ENCODE data around the gene NAV2.

The NAV2 gene

GRCh38 chr11:19686234-19686633 lies 26.4 kb upstream of the NAV2 start:
- DNase-seq = no peak

GRCh38 chr11:19687392-19687791 lies 25.2 kb upstream of the NAV2 start:
- DNase-seq = no peak

GRCh38 chr11:19689281-19690000 lies 23.2 kb upstream of the NAV2 start:
- DNase-seq = no peak

GRCh38 chr11:19690885-19691284 lies 21.8 kb upstream of the NAV2 start:
- DNase-seq = no peak

GRCh38 chr11:19691815-19692500 lies 20.7 kb upstream of the NAV2 start:
- DNase-seq = no peak

- no peak for DNase-seq
These were observed 19.5 kb upstream of the NAV2 start for GRCh38 chr11:19693146-19693545.

GRCh38 chr11:19694796-19695345 lies 17.8 kb upstream of the NAV2 start:
- no peak for DNase-seq

- DNase-seq = no peak
These were observed 16.6 kb upstream of the NAV2 start for GRCh38 chr11:19696073-19696472.

- DNase-seq = no peak
These were observed 15.7 kb upstream of the NAV2 start for GRCh38 chr11:19696904-19697303.

GRCh38 chr11:19697721-19698121 lies 14.9 kb upstream of the NAV2 start:
- no peak for DNase-seq

- no peak for DNase-seq
These were observed 13.9 kb upstream of the NAV2 start for GRCh38 chr11:19698493-19699292.

- DNase-seq = no peak
These were observed 11.2 kb upstream of the NAV2 start for GRCh38 chr11:19701421-19701820.

GRCh38 chr11:19702620-19703019 lies 10.0 kb upstream of the NAV2 start:
- DNase-seq = no peak

- no peak for DNase-seq
These were observed 9.4 kb upstream of the NAV2 start for GRCh38 chr11:19703211-19703610.

- no peak for DNase-seq
These were observed 8.4 kb upstream of the NAV2 start for GRCh38 chr11:19704213-19704612.

GRCh38 chr11:19705936-19706335 lies 6.7 kb upstream of the NAV2 start:
- DNase-seq = no peak

GRCh38 chr11:19711911-19712280 lies 741 bp upstream of the NAV2 start:
- DNase-seq = no peak

- no peak for DNase-seq
These were observed 772 bp downstream of the NAV2 start for GRCh38 chr11:19713196-19714021.

GRCh38 chr11:19714022-19714386 lies 1.4 kb downstream of the NAV2 start:
- no peak for DNase-seq

- DNase-seq = no peak
These were observed 2.0 kb downstream of the NAV2 start for GRCh38 chr11:19714387-19715363.

- DNase-seq = no peak
These were observed 2.7 kb downstream of the NAV2 start for GRCh38 chr11:19715373-19715772.

- DNase-seq = no peak
These were observed 5.4 kb downstream of the NAV2 start for GRCh38 chr11:19718051-19718450.

Data from CD4-positive, alpha-beta T cell treated with Interleukin-12 subunit alpha and Interleukin-12 subunit beta, for 1 hour (primary cell).